Measurements from ENCODE around the gene MOSMO.
"Not testable (repeated sequence)": the region's sequence is repeated elsewhere in the genome, so short reads cannot be mapped to it uniquely, and the experiment has no call there.

The MOSMO gene

DNA sequence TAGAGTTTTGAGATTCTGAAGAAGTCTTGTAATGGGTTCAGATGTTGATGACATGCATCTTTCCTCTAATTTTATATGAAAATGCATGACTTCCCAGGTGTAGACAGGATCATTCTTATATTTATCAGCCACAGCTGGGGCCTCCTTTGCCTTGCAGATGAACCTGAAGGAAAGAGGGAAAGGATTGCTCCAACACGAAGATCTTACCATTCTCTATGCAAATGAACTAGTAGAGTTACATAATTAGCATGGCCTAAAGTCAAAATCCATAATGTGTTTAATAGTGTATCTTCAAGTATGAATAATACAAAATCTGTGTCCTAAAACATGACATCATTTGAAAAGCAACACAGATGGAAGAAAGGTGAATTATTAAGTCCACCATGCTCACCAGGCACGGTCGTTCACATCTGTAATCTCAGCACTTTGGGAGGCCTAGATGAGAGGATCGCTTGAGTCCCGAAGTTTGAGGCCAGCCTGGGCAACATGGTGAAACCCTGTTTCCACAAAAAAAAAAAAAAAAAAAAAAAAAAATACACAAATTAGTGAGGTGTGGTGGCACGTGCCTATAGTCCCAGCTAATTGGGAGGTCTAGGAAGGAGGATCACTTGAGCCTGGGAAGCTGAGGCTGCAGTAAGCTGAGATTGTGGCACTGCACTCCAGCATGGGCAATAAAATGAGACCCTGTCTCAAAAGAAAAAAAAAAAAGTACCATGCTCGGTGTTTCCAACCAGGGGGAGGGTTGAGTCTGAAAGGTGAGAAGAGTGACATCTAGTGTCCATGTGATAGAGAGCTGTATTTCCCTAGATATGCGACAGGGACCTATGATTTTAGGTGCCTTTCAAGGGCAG is 90.7 kb downstream of the MOSMO start:
- DNase-seq = peak in 1 of 2 experiments; percentile 19

DNA sequence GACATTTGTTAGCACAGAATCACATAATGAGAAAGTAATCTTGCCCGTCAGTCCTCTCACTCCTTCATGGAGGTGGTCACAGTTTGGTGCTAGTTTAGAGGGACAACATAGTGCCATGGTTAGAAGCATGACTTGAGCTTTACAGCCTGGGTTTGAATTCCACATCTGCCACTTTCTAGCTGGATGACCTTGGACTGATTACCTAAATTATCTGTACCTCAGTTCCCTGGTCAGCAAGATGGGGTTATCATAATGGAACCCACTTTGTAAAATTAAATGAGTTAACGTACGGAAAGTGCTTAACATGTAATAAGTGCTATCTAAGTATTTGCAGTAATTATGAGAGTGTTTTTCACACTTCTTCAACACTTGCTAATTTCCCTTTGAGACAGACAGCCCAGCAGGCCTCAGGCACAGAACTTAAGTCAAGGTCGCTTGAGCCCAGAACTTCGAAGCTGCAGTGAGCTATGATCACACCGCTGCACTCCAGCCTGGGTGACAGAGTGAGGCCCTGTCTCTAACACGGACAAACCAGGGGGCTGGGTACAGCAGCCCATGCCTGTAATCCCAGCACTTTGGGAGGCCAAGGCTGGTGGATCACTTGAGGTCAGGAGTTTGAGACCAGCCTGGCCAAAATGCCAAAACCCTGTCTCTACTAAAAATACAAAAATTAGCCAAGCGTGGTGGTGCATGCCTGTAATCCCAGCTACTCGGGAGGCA is 91.5 kb downstream of the MOSMO start:
- no peak for DNase-seq

DNA sequence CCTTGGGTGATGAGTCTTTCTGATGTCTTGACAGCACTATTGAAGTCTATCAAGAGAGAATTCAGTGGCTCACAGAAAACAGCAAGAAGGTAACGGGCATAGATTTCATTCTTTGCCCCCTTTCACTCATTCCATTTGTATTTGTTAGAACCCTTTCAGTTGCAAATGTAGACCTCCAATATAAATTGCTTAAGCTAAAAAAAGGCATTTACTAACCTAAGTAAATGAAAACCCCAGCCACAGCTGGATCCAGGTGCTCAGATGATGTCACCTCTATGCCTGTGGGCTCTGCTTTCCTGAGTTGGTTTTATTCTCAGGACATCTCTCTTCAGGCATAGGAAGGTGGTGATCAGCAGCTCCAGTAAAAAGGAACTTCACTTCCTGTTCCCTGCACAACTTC is 95.5 kb downstream of the MOSMO start:
- DNase-seq = no peak

GRCh38 chr16:22109258-22109898 is 101.5 kb downstream of the MOSMO start:
- DNase-seq = no peak

GRCh38 chr16:22111629-22112028 is 103.7 kb downstream of the MOSMO start:
- not testable (repeated sequence) for DNase-seq

DNA sequence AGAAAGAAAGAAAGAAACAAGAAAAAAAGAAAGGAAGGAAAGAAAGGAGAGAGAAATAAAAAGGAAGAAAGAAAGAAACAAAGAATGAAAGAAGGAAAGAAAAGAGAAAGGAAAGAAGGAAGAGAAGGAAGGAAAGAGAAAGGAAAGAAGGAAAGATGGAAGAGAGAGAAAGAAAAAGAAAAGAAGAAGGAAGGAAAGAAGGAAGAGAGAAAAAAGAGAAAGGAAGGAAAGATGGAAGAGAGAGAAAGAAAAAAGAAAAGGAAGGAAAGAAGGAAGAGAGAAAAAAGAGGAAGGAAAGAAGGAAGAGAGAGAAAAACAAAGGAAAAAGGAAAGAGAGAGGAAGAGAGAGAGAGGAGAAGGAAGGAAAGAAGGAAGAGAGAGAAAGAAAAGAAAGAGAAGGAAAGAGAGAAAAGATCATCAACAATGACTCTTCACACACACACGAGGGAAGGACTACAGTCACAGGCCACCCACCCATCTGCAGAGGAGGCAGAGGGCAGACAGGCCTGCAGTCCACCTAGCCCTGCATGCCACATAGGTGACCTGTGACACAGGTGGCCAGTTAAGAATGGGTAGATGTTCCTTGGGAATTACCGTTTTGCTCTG is 108.3 kb downstream of the MOSMO start:
- no peak for DNase-seq

DNA sequence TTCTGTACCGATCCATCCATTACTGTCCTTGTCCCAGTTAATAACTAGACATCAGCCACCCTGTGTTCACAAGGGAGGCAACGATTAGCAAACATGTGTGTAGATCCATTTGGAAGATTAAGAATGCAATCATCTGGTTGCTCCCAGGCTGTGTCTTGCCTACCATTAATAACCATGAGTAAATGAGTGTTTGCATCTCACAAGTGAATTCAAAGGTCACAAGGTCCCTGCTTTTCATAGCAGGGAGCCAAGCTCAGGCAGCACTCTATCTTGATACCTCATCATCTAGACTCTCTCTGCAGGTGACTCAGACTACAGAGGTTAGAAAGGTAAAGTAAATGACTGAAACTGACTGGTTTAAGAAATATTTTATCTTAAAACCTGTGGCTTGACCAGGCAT is 109.7 kb downstream of the MOSMO start:
- DNase-seq = no peak

- DNase-seq = no peak
Observed at GRCh38 chr16:22120440-22120839, 112.5 kb downstream of the MOSMO start.

DNA sequence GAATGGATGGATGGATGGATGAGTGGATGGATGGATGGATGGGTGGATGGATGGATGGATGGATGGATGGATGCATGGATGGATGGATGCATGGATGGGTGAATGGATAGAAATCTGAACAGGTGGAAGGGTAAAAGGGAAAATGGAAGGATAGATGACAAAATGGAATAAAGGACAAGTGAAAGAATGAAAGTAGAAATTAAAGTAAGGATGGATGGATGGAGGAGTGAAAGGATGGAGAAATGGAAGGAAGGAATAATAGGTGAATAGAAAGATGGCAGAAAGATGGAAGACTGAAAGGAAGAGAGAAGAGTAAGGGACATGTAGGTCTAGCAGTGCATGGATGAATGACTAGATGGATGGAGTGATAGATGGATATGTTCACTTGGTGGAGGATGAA is 114.3 kb downstream of the MOSMO start:
- no peak for DNase-seq

DNA sequence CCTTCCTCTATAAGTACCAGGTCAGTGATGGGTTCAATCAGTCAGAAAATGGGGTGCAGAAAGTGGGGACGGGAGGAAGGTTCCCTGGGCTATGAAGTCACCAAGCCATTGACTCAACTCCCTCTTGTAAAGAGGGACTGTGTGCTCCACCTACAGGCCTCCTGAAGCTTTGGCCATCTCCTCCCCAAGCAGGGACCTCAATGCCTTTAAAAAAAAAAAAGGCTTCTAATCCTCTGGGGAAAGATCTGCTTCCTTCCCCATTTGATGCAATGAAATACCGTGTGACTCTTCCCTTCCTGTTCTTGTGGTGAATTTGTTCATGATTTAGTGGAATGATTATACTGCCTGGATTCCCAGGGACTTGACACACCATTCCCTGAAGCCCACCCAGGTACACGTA is 115.2 kb downstream of the MOSMO start:
- DNase-seq = no peak

GRCh38 chr16:22123759-22124490 is 116.0 kb downstream of the MOSMO start:
- DNase-seq = no peak

DNA sequence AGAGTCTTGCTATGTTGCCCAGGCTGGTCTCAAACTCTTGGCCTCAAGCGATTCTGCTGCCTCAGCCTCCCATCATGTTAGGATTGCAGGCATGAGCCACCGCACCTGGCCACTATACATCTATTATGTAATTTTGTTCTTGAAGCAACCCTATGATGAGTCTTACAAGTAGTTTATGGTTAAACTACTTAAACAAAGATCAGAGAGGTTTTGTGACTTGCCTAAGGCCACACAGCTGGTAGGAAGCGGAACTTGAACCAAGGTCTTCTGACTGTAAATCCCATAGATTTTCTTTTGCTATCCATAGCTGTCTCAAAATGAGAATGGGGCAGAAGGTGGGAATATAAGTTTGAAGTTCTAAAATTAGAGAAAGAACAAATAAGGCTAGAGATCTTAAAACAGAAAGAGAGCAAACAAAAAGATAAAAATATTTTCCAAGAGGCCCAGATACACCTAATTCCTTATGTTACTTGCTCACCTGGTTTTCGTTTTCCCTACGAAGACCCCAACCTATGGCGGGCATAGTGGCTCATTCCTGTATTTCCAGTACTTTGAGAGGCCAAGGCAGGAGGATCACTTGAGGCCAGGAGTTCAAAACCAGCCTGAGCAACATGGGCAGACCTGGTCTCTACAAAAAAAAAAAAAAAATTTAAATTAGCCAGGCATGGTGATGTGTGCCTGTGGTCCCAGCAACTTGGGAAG is 116.8 kb downstream of the MOSMO start:
- DNase-seq = no peak

DNA sequence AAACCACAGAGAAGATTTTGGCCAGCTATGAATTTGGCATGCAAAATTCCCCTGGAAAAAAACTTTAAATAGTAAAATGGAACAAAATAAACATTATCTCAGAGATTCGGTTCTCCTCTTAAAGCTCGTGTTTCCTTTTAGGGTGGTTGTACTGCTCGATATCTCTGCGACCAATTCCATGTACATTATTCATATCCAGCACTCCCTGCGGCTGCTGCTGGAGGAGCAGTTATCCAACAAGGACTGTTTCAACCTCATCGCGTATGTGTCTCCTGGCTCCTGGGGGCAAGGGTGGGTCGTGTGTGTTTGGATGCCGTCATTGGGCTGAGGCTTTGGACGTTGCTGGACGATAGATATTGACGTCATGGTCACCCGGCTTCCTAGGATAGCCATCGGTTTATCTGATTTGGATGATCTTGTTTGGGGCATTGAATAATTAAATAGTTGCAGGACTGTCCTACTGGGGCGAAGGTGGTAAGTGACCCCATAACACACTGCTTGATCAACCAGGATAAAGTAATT is 118.2 kb downstream of the MOSMO start:
- DNase-seq = no peak

GRCh38 chr16:22128537-22128936 is 120.6 kb downstream of the MOSMO start:
- DNase-seq = not testable (repeated sequence)

DNA sequence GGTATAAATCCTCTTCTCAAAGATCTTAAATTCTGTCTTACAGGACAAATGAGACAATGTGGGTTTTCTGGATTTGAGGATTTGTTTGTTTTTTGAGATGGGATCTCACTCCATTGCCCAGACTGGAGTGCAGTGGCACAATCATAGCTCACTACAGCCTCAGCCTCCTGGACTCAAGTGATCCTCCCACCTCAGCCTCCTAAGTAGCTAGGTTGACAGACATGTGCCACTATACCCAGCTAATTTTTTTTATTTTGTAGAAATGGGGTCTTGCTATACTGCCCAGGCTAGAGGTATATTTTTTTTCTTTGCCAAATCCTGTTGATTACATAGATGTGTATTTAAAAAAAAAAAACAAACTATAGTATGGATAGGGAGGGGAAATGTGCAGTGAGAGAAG is 122.6 kb downstream of the MOSMO start:
- no peak for DNase-seq

DNA sequence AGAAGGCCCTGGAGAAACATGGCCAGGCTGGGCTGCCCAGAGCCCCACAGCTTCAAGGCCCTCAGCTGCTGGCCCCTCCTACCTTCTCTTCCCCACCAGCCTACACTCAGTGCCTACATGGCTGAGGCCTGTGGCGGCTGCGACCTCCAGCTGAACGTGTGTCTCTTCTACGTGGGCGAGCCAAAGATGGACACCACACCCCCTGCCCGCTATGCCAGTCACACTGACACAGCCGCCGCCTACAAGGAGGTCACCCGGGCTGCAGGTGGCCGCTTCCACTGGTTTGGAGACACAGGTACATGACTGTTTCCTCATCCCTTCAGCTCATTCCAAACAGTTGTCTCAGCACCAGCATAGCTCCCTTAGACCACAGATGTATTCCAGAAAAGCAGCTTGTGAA is 124.9 kb downstream of the MOSMO start:
- DNase-seq = no peak
